ENCODE measurements around the gene CCNQ.

The CCNQ gene

DNA sequence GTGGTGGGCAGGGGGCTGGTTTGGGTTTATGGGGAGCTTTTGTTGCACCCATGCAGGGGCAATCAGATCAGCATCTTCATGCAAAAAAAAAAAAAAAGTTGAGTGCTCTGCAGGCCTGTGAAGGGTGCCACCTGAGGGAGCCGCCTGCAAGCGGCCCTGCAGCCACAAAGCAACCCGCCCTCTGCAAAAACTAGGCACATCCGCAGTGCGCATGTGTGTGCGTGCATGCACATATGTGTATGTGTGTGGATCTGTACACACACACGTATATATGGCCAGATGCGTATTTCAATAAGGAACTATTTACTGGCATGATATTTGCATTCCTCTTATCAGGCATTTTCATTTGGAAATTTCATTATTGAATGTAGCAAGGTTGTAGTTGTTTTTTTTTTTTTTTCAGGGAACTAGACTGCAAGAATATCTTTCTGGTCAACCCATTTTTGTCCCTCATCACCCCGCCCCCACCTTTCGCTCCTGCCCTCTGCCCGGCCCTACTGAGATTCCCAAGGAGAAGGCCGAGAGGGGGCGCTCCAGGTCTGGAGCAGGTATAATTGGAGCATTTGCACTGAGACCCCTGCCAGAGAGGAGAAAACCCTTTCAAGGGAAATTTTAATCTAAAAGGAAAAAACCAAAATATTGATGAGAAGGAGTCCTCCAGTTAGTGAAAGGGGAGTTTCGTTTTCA lies 18.1 kb downstream of the CCNQ start:
- DNase-seq (ENCODE audit: low read depth, low spot score) = no peak
- H3K27ac ChIP-seq = no peak overlapping the region

DNA sequence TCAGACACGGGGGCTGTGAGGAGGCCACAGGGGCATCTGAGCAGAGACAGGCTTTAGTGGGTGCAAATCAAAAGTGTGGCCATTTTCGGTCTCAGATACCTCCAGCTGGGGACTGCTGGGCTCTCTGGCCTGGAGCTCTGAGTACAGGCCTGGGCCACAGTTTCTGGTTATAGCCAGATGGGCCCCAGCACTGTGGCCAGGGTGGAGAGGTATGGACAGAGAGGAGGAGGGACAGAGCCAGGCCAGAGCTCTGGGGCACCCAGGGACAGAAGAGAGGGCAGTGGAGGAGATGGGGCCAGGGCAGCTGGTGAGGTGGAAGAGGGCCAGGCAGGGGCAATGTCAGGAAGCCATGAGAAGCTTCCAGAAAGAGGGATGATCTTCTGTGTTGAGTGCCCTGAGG lies 20.1 kb downstream of the CCNQ start:
- no peak for DNase-seq (ENCODE audit: low read depth, low spot score)
- H3K27ac ChIP-seq = no peak overlapping the region

DNA sequence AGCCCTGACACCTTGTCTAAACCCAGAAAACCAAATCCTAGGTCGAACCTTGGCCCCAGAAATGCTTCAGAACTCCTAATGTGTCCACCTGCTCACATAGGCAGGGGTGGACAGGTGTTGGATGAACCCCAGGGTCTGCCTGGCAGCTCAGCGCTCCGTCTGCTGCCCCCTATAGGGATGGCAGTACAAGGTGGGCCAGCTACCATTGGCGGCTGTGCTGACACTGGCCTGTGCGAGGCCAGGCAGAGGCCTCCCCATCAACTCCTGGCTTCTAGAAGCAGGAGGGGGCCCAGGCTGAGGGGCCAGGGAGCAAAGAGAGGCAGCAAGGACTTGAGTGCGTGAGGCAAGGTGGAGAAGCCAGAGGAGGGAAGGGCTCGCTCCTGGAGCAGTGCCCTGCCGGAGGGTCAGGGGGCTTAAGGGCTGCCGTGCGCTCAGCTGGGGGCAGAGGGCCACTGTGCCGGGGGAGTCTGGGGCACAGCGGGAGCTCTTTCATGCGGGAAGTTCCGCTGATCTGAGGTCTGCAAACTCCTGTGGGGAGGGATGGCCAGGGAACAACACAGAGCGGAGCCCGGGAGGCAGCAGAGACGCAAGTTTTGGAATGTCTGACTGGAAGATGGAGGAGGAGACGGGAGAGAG lies 20.6 kb downstream of the CCNQ start:
- no peak overlapping the region for H3K27ac ChIP-seq

GRCh38 chrX:153576961-153577360 lies 22.0 kb downstream of the CCNQ start:
- no peak overlapping the region for H3K27ac ChIP-seq
- no peak for DNase-seq (ENCODE audit: low read depth, low spot score)

More for the DNA sequence above, 20.6 kb downstream of the CCNQ start:
- DNase-seq (ENCODE audit: low read depth, low spot score) = no peak

DNA sequence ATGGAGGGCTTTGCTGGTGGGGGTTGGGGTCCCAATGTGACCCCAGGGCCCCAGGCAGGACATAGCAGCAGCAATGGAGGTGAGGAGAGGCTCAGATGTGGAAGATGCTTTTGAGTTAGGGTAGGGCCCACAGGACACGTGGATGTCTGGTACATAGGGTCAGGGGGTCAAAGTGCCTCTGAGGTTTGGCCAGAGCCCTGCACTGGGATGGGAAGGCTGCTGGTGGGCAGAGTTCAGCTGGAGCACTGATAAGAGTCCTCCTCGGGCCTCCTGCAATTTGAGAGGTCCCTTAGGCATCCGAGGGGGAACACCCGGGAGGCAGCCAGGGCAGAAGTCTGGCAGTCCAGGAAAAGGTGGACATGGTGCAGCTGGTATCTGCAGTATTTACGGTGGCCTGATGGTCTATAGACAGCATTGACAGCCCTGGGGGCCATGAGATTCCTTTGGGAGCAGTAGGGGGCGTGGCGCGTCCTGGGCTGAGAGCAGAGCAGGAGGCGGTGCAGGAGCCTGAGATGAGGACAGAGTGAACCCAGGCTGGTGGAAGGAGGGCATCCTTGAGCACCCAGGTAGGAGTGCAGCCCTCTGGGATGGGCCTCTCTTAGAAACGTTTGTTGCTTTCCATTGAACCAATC lies 22.6 kb downstream of the CCNQ start:
- DNase-seq (ENCODE audit: low read depth, low spot score) = no peak
- H3K27ac ChIP-seq = no peak overlapping the region

DNA sequence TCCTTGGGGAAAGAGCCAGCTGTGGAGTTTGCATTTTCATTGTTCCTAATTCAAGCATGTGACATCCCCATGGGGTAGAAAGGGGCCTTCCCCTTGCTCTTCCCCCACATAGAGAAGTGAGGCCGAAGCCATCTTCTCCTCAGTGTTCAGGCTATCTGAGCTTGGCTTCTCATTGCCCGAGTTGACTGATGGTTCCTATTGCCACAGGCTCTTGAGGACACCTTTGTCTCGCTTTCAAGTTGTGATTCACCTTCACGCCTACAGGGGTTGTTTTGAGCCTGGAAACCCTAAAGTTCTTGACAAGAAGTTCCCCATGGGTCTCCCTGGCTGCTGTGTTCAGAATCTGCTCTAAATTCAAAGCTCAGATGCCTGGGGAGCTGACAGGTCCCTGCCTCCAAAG lies 25.0 kb downstream of the CCNQ start:
- no peak overlapping the region for H3K27ac ChIP-seq
- DNase-seq (ENCODE audit: low read depth, low spot score) = no peak

DNA sequence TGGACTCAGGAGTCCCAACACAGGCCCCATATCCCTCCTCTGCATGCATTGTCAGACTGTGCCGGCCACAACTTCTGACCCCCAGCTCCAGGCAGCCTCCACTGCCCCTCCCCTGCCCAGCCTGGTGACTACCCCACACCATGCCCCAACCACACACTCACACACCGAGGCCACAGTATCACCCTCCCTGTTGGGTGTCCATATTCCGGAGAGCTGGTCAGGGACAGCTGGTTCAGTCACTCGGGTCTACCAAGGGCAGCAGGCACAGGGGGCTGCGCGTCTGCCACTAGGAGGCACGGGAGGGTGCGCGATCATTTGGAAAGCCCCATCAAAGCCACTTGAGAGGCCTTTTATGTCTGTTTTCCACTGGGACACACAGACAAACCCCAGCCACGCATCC lies 26.3 kb downstream of the CCNQ start:
- no peak for DNase-seq (ENCODE audit: low read depth, low spot score)
- no peak overlapping the region for H3K27ac ChIP-seq

- no peak for DNase-seq (ENCODE audit: low read depth, low spot score)
- no peak overlapping the region for H3K27ac ChIP-seq
These were observed 27.4 kb downstream of the CCNQ start for GRCh38 chrX:153571534-153571908.

DNA sequence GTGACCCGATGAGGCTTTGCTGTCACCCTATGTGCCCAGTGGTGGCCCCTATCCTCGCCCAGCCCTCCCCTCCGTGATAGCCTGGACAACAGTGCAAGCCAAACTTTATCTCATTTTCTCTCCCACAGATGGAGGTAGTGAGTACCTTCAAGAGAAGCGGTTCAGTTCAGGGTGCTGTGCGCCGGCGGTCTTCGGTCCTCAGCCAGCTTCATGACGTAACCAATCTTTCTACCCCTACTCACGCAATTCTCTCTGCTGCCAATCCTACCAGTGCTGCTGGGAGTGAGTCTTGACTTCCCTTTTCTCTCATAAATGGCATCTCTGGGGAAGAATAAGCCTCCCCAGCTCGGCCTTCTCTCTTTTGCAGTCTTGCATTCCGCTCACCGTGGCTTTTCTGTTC lies 29.5 kb downstream of the CCNQ start:
- H3K27ac ChIP-seq = no peak overlapping the region
- DNase-seq (ENCODE audit: low read depth, low spot score) = no peak

DNA sequence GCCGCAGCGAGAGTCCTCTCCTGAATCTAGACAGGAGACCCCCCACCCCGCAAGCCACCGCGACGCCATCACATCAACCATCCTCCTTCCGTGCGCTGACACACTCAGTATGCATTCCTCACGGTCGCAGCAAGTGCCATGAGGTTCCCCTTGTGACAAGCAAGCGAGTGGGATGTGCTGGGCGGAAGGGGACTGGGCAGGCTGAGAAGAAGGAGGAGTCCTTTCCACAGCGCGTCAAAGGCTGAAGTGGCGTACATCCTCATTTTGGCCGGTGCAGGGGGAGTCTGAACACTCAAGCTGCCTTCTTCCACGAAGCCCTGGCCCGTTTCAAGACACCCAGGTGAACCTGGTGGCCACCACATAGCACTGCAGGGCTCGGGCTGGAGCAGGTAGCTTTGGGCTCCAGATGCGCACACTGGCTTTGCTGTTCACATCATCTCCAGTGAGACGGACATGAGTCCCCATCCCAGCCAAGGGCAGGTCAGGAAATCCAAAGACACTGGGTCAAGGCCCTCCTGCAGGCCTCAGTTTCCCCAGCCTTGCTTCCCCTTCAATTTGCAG lies 30.4 kb downstream of the CCNQ start:
- H3K27ac ChIP-seq = no peak overlapping the region
- DNase-seq (ENCODE audit: low read depth, low spot score) = no peak

DNA sequence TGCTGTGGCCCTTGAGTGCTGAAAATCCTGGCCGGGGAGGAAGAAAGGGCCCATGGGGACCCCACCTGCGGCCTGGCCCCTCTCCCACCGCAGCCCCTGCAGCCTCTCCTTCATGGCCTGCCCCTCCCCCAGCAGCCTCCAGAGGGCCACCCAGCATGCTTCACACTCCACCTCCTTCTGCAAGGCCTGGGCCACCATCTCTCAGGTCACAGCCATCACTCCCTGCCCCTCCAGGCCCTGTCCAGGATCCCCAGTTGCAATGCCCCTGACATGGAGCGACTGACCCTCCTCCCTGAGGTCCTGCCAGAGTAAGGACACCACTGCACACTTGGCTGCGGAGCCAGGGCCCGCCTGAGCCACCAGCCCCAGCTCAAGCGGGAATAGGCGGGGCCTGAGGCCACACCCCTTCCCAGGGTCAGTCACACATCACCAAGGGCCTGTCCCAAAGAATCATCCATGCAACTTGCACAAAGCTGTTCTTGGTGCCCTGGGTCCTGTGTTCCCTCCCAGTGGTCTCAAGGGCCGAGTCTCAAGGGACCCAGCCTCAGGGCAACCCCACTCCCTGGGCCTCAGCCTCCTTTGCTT lies 32.9 kb downstream of the CCNQ start:
- no peak for DNase-seq (ENCODE audit: low read depth, low spot score)

GRCh38 chrX:153564047-153564606 lies 34.8 kb downstream of the CCNQ start:
- no peak overlapping the region for H3K27ac ChIP-seq
- no peak for DNase-seq (ENCODE audit: low read depth, low spot score)

More for the DNA sequence above, 32.9 kb downstream of the CCNQ start:
- H3K27ac ChIP-seq = no peak overlapping the region

- no peak overlapping the region for H3K27ac ChIP-seq
- no peak for DNase-seq (ENCODE audit: low read depth, low spot score)
These were observed 36.4 kb downstream of the CCNQ start for GRCh38 chrX:153562546-153562945.

GRCh38 chrX:153561337-153561736 lies 37.6 kb downstream of the CCNQ start:
- H3K27ac ChIP-seq = no peak overlapping the region
- no peak for DNase-seq (ENCODE audit: low read depth, low spot score)

DNA sequence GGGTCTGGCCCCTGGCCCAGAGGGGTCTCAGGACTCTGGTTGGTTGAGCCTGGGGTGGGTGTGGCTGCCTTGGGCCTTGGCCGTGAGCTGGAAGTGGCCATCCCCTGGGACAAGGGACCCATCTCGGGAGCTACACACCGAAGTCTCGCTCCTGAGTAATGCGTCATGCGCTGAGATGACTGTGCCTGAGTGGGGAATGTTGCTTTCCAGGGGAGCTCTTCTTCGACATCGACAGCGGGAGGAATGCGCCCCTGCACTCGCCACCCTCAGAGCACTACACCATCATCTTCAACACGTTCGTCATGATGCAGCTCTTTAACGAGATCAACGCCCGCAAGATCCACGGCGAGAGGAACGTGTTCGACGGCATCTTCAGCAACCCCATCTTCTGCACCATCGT lies 38.5 kb downstream of the CCNQ start:
- H3K27ac ChIP-seq = no peak overlapping the region

DNA sequence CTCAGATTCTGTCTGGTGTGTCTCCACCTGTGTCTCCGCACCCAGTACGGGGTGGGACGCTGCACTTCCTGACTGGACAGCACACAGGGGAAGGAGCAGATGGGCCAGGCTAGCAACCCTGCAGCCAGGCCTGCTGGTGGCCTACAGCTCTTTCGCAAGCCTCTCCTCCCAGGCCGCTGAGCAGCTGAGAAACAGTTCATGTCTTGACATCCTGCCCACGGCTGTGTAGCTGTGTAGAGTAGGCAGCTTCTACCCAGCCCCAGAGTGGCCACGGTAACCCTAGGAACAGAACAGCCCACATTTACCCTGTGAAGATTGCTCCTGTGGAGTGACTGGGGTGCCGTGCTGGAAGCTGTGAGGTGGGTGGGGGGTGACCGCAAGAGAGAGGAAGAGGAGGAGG lies 38.9 kb downstream of the CCNQ start:
- H3K27ac ChIP-seq = no peak overlapping the region
- DNase-seq (ENCODE audit: low read depth, low spot score) = no peak

More for the DNA sequence above, 38.5 kb downstream of the CCNQ start:
- DNase-seq (ENCODE audit: low read depth, low spot score) = no peak

DNA sequence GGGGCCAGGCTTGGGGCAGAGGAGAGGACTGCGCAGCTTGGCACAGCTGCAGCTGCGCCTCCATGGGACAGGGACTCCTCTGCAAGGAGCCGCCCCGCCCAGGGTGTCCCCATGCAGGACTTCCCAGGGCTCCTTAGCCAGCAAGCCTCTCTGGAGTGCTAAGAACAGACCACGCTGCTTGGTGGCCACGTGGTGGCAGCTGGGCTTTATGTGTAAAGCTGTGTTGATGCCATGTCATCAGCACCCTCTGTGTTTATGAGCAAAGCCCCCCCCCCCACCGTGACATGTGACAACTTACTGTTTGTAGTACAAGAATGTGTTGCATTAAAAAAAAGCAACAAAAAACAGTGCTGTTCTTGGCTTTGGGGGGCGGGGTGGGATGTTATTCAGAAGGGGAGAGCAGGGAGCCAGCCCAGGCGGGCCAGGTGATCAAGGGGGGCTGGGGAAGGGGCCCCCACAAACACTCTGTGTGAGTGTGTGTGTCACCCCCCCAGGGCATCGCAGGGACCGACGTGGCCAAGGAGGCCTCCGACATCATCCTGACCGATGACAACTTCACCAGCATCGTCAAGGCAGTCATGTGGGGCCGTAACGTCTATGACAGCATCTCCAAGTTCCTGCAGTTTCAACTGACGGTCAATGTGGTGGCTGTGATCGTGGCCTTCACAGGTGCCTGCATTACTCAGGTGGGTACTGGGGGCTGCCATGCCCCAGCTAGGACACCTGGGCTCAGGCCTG lies 41.2 kb downstream of the CCNQ start:
- no peak overlapping the region for H3K27ac ChIP-seq
- no peak for DNase-seq (ENCODE audit: low read depth, low spot score)

DNA sequence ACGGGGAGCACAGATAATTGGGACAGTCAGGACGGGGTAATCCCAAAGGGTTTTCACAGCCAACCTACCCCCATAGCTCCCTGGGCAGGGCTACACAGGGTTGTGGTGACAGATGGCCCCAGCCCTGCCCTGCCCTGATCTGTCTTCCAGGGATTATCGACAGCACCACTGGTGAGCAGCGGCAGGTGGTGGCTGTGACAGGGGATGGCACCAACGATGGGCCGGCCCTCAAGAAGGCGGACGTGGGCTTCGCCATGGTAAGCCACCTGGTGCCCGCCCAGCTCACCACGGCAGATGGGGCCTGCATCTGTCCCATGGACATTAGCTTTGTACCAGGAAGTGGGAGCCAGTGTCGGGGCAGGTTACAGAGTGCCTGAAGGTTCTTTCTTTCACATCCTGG lies 42.2 kb downstream of the CCNQ start:
- H3K27ac ChIP-seq = no peak overlapping the region
- no peak for DNase-seq (ENCODE audit: low read depth, low spot score)

DNA sequence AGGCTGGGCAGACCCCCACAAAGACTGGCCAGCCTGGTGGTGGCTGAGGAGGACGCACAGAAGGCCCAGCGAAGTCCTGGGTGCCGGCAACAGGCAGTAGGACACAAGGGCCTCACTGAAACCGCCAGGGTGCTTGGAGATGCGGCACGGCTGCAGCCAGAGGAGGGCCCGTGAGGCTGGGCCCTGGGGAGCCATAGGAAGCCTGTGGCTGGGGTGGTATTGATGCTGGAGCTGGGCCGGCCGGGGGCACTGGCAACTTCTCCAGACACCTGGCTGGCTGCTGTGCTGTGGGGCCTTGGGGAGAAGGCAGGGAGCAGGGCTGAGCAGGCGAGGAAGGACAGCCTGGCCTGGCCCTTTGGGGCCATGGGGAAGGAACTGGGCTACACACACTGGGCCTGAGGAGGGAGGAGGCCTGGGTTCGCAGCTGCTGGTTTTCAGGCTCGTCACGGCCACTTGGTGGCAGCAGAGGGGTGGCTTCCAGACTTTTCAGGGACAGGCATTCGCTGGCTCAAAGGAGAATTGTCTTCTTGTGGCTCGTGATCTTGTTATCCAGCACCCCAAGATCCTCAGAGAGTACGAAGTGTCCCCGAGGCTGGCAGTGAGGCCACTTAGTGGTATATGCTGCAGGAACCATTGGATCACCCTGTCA lies 44.3 kb downstream of the CCNQ start:
- no peak for DNase-seq (ENCODE audit: low read depth, low spot score)
- no peak overlapping the region for H3K27ac ChIP-seq

DNA sequence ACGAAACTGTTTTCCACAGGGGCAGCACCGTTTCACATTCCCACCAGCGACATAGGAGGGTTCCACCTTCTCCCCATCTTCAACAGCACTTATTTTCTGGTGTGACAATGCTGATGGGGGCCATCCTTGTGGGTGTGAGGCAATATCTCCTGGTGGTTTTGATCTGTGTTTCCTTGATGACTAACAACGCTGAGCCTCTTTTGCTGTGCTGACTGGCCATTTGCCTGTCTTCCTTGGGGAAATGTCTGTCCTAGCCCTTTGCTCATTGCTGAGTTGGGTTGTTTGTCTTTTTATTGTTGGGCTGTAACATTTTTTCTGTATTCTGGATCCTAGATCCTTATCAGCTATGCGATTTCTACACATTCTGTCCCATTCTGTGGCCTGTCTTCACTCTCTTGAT lies 47.8 kb downstream of the CCNQ start:
- no peak for DNase-seq (ENCODE audit: low read depth, low spot score)
- no peak overlapping the region for H3K27ac ChIP-seq

Data from epithelial cell of prostate (primary cell).